H54 (cell line): ENCODE data around the gene PKNOX2.

Source experiments
- DNase-seq: peaks from one replicate; pipeline ENCODE4 v3.0.0; 2011; ENCODE audit warnings: low spot score, mixed read lengths; ENCODE audit not compliant: insufficient read length
- FAIRE-seq: peaks from 3 replicates; lab custom pipeline; 2011; peaks lifted over from hg19 to GRCh38; lab: Jason Lieb, UNC
- POLR2A ChIP-seq: IDR thresholded peaks from 2 replicates; pipeline ENCODE4 v1.6.1; 2011; ENCODE audit warnings: low read depth, mild to moderate bottlenecking, low read length

Gene PKNOX2

DNA sequence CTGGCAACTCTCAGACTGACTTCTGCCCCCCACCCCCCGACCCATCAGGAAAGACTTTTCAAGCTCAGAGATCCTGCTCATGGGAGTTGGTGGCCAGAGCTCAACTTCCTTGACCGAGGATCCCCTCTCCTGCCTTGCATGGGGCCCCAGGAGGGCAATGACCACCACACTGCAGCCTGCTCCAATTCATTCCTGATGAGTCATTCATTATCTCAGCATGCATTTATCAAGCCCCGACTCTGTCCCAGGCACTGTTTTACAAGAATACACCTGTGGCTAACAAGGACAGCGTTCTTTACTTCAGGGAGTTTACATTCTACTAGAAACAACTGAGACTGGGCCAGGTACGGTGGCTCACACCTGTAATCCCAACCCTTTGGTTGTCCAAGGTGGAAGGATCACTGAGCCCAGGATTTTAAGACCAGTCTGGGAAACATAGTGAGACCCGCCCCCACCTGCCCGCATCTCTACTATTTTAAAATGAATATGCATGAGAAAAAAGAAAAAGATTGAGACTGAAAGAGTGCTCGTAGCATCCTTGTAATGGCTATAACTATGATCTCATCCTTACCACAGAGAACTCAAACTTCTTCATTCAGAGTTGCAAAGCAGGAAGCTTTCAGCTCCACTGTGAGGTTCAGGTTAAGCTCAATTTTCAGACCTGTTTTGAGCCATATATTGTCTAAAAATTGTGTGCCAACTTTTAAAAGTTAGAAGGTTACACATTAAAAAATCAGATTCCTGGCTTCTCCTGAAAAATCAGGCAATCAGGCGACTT, 271.1 kb downstream of the PKNOX2 start:
- DNase-seq: no peak
- no peak for FAIRE-seq

DNA sequence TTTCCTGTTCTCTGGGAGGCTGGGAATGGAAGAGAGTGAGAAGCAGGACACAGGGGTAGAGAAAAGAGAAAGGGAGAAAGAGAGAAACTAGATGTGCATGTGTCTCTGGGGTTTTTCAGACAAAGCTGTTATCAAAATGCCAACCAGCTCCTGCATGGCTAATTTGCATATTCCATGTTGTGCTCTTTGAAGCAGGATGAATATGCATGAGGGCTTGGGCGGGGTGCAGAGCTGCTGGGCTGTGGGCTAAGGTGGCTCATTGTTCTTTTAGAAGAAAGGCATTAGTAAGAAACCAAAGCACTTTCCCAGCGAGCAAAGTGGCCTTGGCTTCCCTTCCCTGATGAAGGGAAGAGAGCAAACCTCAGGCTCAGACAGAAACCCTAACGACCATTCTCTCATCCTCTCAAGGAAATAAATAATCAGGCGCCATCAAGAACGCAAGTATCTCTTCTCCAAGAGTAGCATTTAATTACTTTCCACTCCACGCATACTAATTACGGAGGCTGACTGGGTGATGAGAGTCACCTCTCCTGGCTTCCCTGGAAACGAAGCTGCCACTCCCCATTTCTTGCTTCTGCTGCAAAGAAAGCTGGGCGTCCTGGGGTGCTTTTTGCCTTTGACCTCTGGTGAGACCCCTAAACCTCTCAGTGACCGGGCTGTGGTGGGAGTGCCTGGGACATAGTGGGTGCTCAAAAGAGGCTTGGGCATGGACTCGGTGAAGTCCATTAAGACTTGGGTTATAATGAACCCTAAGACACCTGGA, 277.3 kb downstream of the PKNOX2 start:
- DNase-seq (no peak), FAIRE-seq (no peak)
- no peak for TF ChIP-seq POLR2A

More for the DNA sequence above, 271.1 kb downstream of the PKNOX2 start:
- TF ChIP-seq POLR2A: no peak

DNA sequence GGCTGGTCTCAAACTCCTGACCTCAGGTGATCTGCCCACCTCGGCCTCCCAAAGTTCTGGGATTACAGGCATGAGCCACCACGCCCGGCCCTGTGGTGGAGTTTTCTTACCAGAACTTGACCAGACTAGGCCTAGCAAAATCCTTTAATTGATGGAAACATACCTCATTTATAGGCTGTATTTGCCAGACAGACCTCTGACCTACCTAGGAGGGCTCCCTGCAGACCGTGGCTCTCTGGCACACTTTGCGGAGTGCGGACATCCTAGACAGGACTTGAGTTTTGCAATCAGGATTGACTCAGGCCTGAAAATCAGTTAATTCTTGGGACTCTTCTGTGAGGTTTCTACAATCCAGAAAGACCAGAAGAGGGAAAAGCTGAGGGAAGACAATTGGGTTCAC, 278.4 kb downstream of the PKNOX2 start:
- FAIRE-seq (no peak), DNase-seq (no peak)
- TF ChIP-seq POLR2A: no peak

DNA sequence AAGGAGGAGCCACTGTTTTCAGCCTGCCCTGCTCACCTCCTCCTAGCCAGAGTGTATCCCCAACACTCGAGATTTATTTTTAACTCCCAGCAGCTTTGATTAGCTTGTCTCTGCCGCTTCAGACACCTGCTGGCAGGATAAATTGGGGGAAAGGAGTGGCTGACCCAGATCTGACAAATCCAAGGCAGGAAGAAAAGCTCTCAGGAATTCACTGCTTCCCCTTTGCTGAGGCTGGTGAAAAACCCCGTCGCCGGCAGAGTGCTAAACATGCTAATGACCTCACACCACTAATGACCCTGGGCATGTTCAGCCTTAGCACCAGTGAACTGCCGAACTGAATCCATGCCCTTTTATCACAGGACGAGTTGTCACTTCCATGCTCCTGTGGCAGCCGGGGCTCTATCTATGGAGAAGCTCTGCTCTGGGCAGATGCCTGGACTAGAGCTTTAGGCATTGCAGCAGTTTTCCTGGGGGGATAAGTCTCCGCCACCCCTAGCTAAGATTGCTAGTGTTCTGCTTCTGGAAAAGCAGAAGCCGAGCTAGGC, 279.3 kb downstream of the PKNOX2 start:
- TF ChIP-seq POLR2A: no peak
- FAIRE-seq (no peak), DNase-seq (no peak)

DNA sequence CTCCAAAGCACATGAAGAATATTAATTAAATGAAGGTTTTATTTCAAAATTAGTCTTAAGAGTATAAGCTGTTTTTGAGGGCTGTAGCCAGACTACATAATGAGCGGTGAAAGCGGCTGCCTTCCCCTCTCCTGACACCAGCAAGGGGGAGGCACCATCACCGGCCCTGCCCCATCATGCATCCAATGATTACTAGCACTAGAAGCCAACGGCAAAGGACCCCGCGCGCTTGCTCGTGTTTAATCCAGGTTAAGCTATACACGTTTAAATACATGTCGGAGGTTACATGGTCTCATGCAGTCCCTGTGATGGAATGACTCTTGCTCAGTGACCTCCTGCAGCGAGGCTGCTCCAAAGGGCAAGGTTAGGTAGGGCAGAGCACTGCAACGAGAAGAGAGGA, 281.2 kb downstream of the PKNOX2 start:
- DNase-seq (no peak), FAIRE-seq (no peak)
- TF ChIP-seq POLR2A: no peak

DNA sequence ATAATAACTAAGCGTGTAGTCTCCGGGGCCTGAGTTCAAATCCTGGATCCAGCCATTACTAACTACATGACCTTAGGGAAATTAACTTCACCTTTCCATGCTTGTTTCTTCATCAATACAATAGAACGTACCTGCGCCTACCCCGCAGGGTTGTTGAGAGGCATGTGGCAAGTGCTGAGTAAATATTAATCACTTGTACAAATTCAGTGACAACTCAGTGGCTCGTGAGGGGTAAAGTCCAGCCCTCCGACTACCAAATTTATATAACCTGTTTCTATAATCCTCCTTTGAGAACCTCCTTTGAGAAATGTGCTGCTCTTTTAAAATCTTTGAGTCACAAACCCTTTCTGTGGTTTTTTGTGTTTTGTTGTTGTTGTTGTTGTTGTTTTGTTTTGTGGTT, 281.7 kb downstream of the PKNOX2 start:
- no peak for TF ChIP-seq POLR2A
- FAIRE-seq: no peak
- no peak for DNase-seq

DNA sequence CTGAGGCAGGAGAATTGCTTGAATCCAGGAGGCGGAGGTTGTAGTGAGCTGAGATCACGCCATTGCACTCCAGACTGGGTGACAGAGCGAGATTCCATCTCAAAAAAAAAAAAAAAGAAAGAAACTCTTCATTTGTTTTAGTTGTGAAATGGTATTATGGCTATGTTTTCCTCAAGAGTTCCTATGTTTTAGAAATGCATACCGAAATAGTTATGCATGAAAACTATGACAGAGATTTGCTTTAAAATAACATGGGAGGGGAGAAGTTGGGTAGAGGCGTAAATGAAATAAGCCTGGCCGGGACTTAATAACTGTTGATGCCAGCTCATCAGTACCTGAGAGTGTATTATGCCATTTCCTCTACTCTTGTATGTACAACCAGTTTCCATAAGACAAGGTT, 283.2 kb downstream of the PKNOX2 start:
- FAIRE-seq (no peak), DNase-seq (no peak)
- no peak for TF ChIP-seq POLR2A

DNA sequence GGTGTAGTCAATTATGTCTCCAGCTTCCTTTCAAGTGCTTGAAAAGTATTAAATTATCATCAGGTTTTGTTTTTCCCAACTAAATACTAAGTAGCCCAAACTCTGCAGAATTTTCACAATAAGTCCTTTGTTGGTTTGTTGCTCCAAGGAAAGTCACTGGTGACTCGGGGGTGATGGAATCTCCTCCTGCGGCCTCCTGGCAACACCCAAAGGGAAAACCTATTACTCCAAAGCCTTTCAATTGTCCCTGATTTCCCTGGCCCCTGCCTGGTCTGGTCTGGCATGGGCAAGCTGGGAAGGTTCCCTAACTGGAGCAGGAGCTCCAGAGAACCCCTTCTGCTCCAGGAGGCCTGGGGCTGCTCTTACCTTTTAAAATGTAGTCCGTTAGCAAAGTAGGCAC, 283.6 kb downstream of the PKNOX2 start:
- DNase-seq (peak; percentile 37), FAIRE-seq (peak; percentile 58)
- no peak for TF ChIP-seq POLR2A

DNA sequence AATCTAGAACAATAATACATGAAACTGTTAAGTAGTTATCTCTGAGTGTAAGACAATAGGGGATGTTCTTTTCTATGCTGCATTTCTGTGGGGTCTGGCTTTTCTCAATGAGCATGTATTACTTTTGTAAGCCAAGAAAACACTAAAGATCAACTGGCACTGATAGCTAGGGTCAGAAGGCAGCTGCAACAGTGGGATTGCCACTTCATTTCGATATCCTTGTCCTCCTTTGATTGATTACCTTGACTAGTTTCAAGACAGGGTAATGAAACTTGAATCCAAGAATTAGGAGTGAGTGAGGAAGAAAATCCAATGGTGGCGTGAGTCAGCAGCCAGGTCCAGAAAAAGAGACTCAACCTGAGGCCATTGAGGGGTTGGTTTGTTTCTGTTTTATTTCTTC, 285.0 kb downstream of the PKNOX2 start:
- TF ChIP-seq POLR2A: no peak
- FAIRE-seq: no peak

DNA sequence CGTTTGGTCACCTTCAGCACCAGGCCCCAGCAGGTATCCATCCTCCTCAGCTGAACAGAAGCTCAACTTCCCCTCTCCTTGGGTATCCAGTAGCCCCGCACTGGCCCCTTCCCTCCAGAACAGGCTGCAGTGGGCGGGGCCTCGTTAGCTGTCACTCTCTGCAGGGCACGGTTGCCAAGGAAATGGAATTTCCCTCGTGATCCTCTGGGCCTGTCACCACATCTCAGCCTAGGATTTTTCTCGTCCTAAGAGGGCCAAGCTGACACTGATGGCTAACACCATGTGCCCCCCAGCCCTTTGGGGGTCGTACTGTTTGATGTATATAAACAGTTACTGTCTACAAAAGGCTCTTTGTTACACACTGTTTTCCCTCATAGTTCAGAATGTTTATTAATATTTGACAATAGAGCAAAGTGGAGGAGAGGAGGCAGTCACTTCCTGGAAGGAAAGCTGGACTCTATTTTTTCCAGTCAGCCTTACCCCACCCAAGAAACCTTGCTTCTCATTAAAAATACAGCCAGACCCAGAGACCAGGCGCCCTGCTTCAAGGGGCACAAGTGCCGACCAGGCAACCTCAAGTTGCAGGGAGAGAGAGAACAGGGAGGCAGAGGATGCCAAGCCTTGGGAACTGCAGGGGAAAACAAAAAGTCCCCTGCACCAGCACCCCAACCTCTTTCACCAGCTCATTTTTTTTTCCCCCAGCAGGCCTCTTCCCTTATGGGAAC, 287.0 kb downstream of the PKNOX2 start:
- TF ChIP-seq POLR2A: no peak
- FAIRE-seq: peak; percentile 15
- DNase-seq: peak; percentile 36

More for the DNA sequence above, 285.0 kb downstream of the PKNOX2 start:
- no peak for DNase-seq

DNA sequence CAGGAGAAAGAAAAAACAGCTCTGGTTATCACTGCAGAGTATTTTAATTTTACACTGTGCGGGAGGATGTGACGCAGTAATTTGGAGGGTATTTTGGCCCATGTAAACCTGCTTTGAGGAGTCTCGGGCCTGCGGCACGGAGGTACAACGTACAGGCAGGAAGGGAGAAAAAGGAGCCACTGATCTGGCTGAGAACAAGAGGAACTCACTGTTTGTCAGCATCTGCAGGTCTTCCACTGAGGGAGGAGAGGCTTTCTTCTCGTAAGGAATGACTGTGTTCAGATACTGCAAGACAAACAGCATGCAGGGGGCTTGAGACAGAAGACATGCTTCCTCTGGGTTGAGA, 287.5 kb downstream of the PKNOX2 start:
- DNase-seq (no peak), FAIRE-seq (no peak)
- no peak for TF ChIP-seq POLR2A

DNA sequence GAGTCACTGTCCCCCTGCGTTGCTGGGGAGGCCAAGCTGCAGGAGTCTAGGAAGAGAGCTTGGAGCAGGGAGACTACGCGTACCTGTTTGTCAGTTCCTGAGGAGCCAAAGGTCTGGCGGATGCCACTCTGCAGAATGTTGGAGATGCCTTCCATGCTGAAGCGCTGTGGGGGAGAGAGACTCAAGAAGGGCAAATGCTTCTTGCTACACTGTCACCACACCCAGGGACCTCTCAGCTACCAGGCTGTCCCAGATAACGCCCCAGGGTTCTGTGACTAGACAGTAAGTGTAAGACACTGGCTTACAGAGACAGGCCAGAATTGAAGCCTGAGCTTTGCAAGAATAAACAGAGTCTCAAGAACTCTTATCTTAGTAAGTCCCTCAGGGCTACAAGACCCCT, 289.5 kb downstream of the PKNOX2 start:
- DNase-seq (no peak), FAIRE-seq (no peak)
- no peak for TF ChIP-seq POLR2A

DNA sequence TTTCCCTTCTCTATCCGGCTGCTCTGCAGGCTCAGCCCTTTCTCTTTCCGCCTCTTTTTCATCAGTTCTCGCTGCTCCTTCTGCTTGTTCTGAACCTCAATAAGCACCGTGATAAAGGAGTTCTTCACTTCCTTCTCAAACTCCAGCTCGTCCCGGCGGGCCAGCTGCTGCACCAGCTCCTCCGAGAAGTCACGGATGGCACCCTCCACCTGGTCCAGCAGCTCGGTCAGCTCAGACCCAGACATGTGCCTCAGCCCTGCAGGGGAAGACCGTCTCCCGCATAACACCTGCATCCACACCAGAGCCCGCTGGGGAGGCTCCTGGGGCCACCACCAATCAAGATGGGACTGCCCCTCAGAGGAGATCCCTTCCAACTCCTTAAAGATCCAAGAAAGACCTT, 291.3 kb downstream of the PKNOX2 start:
- no peak for DNase-seq
- FAIRE-seq: no peak
- no peak for TF ChIP-seq POLR2A
